ENCODE measurements around the gene MYL10. TPM values are rescaled to one million over a fixed set of nuclear protein-coding genes. Genes with fewer than 3 reads are reported as not detected.
A peak's percentile ranks its signal among the peaks of the same experiment; 100 is the strongest.

MYL10 gene
- total RNA-seq, 1 donor from 2014 or later = not detected

DNA sequence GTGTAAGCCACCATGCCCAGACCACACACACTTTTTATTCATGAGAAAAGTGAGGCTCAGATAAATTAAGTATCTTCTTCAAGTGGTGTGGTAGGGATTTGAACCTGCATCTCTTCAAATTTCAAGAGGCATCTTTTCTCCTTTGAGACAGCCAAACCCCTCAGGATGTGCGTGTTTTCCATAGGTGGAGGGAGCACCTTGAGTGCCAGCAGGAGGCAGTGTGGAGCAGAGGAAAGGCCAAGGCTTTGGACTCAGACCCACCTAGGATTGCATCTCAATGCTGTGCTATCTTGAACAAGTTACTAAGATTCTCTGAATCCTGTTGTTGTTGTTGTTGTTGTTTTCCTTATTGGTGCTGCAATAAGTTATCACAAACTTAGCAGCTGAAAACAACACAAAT, 40.2 kb upstream of the MYL10 start:
- no peaks in the 10 kb centered on the region for H3K36me3 Mint-ChIP-seq (ENCODE audit: low read depth)
- no peak overlapping the region for H3K4me3 Mint-ChIP-seq
- no peak overlapping the region for H3K27ac Mint-ChIP-seq (ENCODE audit: unreplicated experiment)
- H3K27me3 Mint-ChIP-seq (ENCODE audit: low read depth) = peaks cover 4% of the 10 kb centered on the region
- peaks cover 9% of the 10 kb centered on the region for H3K4me1 Mint-ChIP-seq
- H3K9me3 Mint-ChIP-seq = peaks cover 3% of the 10 kb centered on the region
- TF ChIP-seq, protein P1, sequence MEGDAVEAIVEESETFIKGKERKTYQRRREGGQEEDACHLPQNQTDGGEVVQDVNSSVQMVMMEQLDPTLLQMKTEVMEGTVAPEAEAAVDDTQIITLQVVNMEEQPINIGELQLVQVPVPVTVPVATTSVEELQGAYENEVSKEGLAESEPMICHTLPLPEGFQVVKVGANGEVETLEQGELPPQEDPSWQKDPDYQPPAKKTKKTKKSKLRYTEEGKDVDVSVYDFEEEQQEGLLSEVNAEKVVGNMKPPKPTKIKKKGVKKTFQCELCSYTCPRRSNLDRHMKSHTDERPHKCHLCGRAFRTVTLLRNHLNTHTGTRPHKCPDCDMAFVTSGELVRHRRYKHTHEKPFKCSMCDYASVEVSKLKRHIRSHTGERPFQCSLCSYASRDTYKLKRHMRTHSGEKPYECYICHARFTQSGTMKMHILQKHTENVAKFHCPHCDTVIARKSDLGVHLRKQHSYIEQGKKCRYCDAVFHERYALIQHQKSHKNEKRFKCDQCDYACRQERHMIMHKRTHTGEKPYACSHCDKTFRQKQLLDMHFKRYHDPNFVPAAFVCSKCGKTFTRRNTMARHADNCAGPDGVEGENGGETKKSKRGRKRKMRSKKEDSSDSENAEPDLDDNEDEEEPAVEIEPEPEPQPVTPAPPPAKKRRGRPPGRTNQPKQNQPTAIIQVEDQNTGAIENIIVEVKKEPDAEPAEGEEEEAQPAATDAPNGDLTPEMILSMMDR (conservative IDR thresholded peaks at IDR 0.05) = peak; percentile 32
- no peak for DNase-seq (ENCODE audit: low read depth, low spot score)

DNA sequence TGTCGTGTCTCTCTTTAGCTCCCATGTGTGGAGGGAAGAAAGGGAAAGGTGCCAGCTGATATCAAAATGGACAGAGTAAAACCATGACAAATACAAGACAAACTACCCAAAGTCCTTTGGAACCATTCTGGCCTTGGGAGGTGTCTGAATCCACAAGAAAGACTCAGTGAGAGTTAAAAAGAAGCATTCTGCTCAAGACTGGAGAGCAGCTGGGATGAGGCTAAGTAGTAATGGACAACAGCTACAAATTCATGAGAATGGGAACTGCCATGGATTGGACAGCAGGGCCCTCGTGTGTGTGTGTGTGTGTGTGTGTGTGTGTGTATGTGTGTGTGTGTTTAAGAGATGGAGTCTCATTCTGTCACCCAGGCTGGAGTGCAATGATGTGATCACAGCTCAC, 39.6 kb upstream of the MYL10 start:
- no peak overlapping the region for H3K4me3 Mint-ChIP-seq
- H3K27me3 Mint-ChIP-seq (ENCODE audit: low read depth) = peaks cover 4% of the 10 kb centered on the region
- no peaks in the 10 kb centered on the region for H3K36me3 Mint-ChIP-seq (ENCODE audit: low read depth)
- peaks cover 10% of the 10 kb centered on the region for H3K4me1 Mint-ChIP-seq
- DNase-seq (ENCODE audit: low read depth, low spot score) = no peak
- no peak overlapping the region for H3K27ac Mint-ChIP-seq (ENCODE audit: unreplicated experiment)
- peaks cover 3% of the 10 kb centered on the region for H3K9me3 Mint-ChIP-seq
- TF ChIP-seq, protein P1 (conservative IDR thresholded peaks at IDR 0.05) = no peak

DNA sequence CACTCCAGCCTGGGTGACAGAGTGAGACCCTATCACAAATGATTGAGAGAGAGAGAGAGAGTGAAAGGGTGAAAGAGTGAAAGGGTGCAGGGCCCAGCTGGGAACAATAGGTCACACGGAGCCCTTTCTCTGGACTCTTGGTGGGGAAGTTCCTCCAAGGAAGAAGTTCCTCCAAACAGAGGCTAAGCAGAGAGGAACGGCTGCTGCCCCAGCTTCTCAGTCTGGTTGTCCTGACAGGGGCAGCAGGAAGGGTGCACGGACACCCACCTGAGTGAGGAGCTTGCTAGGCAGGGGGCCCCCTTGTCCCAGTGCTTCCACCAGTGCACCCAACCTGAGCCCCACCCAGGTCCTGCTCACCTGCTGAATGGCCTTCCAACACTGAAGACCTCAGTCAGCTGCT, 38.8 kb upstream of the MYL10 start:
- Mint-ChIP-seq H3K27me3 (ENCODE audit: low read depth) (peaks cover 8% of the 10 kb centered on the region), H3K9me3 (peaks cover 3% of the 10 kb centered on the region), H3K4me1 (peaks cover 10% of the 10 kb centered on the region), H3K4me3 (no peak overlapping the region), H3K27ac (ENCODE audit: unreplicated experiment) (no peak overlapping the region), H3K36me3 (ENCODE audit: low read depth) (no peaks in the 10 kb centered on the region)
- TF ChIP-seq, protein P1 (conservative IDR thresholded peaks at IDR 0.05) = no peak
- DNase-seq (ENCODE audit: low read depth, low spot score) = no peak

DNA sequence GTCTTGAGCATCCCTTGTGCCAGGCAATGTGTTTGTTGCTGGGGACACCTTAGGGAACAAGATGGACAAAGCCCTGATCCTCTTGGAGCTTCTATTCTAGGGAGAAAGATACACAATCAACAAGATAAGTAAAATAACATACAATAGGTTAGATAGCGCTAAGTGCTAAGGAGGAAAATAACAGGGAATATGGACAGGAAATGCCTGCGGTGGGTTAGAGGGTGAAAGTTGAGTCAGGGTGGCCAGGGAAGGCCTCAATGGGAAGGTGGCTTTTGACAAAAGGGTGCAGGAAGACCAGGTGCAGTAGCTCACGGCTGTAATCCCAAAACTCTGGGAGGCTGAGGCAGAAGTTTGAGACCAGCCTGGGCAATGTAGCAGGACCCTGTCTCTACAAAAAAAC, 38.3 kb upstream of the MYL10 start:
- peaks cover 9% of the 10 kb centered on the region for H3K27me3 Mint-ChIP-seq (ENCODE audit: low read depth)
- no peaks in the 10 kb centered on the region for H3K36me3 Mint-ChIP-seq (ENCODE audit: low read depth)
- H3K9me3 Mint-ChIP-seq = peaks cover 3% of the 10 kb centered on the region
- H3K4me1 Mint-ChIP-seq = peaks cover 10% of the 10 kb centered on the region
- DNase-seq (ENCODE audit: low read depth, low spot score) = no peak
- H3K27ac Mint-ChIP-seq (ENCODE audit: unreplicated experiment) = no peak overlapping the region
- H3K4me3 Mint-ChIP-seq = no peak overlapping the region
- TF ChIP-seq, protein P1 (conservative IDR thresholded peaks at IDR 0.05) = no peak

DNA sequence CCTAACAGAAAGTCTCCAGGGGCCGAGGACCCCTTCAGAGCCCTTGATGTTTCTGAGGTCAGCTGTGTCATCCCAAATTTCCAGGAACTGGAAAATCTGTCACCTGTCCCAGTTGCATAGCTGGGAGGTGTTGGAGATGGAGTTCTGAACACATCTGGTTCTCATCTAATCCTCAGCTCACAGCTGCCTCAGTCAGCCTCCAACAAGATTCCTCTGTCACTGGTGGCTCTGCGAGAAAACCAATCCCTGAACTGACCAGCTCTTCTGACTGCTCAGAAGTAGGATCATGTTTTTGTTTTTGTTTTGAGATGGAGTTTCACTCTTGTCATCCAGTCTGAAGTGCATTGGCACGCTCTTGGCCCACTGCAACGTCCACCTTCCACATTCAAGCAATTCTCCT, 37.6 kb upstream of the MYL10 start:
- H3K27ac Mint-ChIP-seq (ENCODE audit: unreplicated experiment) = no peak overlapping the region
- H3K27me3 Mint-ChIP-seq (ENCODE audit: low read depth) = peaks cover 11% of the 10 kb centered on the region
- H3K4me3 Mint-ChIP-seq = no peak overlapping the region
- H3K9me3 Mint-ChIP-seq = peaks cover 3% of the 10 kb centered on the region
- TF ChIP-seq, protein P1 (conservative IDR thresholded peaks at IDR 0.05) = no peak
- no peaks in the 10 kb centered on the region for H3K36me3 Mint-ChIP-seq (ENCODE audit: low read depth)
- DNase-seq (ENCODE audit: low read depth, low spot score) = no peak
- H3K4me1 Mint-ChIP-seq = peaks cover 10% of the 10 kb centered on the region

DNA sequence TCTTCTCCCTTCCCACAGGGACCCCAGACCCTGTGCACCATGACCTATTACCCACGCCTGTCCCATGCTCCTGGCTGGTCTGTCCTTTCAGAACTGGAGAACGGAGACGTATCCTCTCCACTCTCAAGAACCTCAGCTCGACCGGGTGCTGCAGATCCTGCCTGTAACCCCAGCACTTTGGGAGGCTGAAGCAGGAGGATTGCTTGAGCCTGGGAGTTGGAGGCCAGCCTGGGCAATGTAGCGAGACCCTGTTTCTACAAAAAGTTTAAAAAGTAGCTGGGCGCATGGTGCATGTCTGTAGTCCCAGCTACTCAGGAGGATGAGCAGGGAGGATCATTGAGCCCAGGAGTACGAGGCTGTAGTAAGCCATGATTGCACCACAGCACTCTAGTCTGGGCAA, 37.2 kb upstream of the MYL10 start:
- Mint-ChIP-seq H3K27me3 (ENCODE audit: low read depth) (peaks cover 11% of the 10 kb centered on the region), H3K4me1 (peaks cover 10% of the 10 kb centered on the region), H3K27ac (ENCODE audit: unreplicated experiment) (no peak overlapping the region), H3K9me3 (peaks cover 3% of the 10 kb centered on the region), H3K36me3 (ENCODE audit: low read depth) (no peaks in the 10 kb centered on the region), H3K4me3 (no peak overlapping the region)
- DNase-seq (ENCODE audit: low read depth, low spot score) = no peak
- TF ChIP-seq, protein P1 (conservative IDR thresholded peaks at IDR 0.05) = no peak

Measured in neural crest cell (in vitro differentiated cells).